Measurements from ENCODE around the gene MAP4K4. TPM values are rescaled to one million over a fixed set of nuclear protein-coding genes. Genes with fewer than 3 reads are reported as not detected.

Gene MAP4K4
- total and polyA plus RNA-seq, 2 of the 13 experiments (the other 11 are each of a cell fraction or from before 2014, with no cell fraction given), result 105 to 264 TPM

- TF ChIP-seq ZNF609 (CRISPR knock-in tag; IDR thresholded peaks at IDR 0.05; ENCODE audit: borderline replicate concordance) (0 out of 2 replicates have a peak, but pooled peaks have one; percentile 31), IRF2 (CRISPR knock-in tag; IDR thresholded peaks at IDR 0.05) (0 out of 2 replicates have a peak, but pooled peaks have one; percentile 35), ZBTB38 (CRISPR knock-in tag; IDR thresholded peaks at IDR 0.05) (0 out of 2 replicates have a peak, but pooled peaks have one; percentile 7), SNAPC2 (CRISPR knock-in tag; IDR thresholded peaks at IDR 0.05) (no peak), NR2F6 (IDR thresholded peaks at IDR 0.05) (peak; percentile 88), NR2F6 (CRISPR knock-in tag; IDR thresholded peaks at IDR 0.05) (peak; percentile 85), NR2F1 (CRISPR knock-in tag; IDR thresholded peaks at IDR 0.05) (peak in 1 of 2 experiments; percentile 74; a peak in 1 of 4 replicates), FOXP1 (IDR thresholded peaks at IDR 0.05) (no peak), FOXP1 (CRISPR knock-in tag; IDR thresholded peaks at IDR 0.05) (peak; percentile 39; the same call in 1 of the 2 replicates), HDAC2 (CRISPR knock-in tag; IDR thresholded peaks at IDR 0.05) (0 out of 2 replicates have a peak, but pooled peaks have one; percentile 29), RFXANK (CRISPR knock-in tag; IDR thresholded peaks at IDR 0.05) (no peak), HNRNPK (IDR thresholded peaks at IDR 0.05; ENCODE audit: low read depth, low read length, poor library complexity, severe bottlenecking) (no peak), GMEB1 (CRISPR knock-in tag; IDR thresholded peaks at IDR 0.05; ENCODE audit: borderline replicate concordance) (no peak), SRF (IDR thresholded peaks at IDR 0.05; ENCODE audit: low read depth, low read length) (no peak), E2F1 (CRISPR knock-in tag; IDR thresholded peaks at IDR 0.05) (no peak), ZNF547 (CRISPR knock-in tag; IDR thresholded peaks at IDR 0.05) (no peak), SOX5 (CRISPR knock-in tag; IDR thresholded peaks at IDR 0.05; ENCODE audit: borderline replicate concordance) (0 out of 2 replicates have a peak, but pooled peaks have one; percentile 53), RXRB (CRISPR knock-in tag; IDR thresholded peaks at IDR 0.05; ENCODE audit: borderline replicate concordance) (peak; percentile 13; the same call in 1 of the 2 replicates), KLF16 (CRISPR knock-in tag; IDR thresholded peaks at IDR 0.05) (no peak)
- TF ChIP-seq, protein P1, sequence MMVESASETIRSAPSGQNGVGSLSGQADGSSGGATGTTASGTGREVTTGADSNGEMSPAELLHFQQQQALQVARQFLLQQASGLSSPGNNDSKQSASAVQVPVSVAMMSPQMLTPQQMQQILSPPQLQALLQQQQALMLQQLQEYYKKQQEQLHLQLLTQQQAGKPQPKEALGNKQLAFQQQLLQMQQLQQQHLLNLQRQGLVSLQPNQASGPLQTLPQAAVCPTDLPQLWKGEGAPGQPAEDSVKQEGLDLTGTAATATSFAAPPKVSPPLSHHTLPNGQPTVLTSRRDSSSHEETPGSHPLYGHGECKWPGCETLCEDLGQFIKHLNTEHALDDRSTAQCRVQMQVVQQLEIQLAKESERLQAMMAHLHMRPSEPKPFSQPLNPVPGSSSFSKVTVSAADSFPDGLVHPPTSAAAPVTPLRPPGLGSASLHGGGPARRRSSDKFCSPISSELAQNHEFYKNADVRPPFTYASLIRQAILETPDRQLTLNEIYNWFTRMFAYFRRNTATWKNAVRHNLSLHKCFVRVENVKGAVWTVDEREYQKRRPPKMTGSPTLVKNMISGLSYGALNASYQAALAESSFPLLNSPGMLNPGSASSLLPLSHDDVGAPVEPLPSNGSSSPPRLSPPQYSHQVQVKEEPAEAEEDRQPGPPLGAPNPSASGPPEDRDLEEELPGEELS (CRISPR knock-in tag; IDR thresholded peaks at IDR 0.05), result no peak
- TF ChIP-seq, protein P2, sequence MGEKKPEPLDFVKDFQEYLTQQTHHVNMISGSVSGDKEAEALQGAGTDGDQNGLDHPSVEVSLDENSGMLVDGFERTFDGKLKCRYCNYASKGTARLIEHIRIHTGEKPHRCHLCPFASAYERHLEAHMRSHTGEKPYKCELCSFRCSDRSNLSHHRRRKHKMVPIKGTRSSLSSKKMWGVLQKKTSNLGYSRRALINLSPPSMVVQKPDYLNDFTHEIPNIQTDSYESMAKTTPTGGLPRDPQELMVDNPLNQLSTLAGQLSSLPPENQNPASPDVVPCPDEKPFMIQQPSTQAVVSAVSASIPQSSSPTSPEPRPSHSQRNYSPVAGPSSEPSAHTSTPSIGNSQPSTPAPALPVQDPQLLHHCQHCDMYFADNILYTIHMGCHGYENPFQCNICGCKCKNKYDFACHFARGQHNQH (CRISPR knock-in tag; IDR thresholded peaks at IDR 0.05), result no peak
Measured at GRCh38 chr2:101756266-101756665, 58.8 kb downstream of the MAP4K4 start (continued).
